Fibroblast of peridontal ligament (primary cell): ENCODE measurements around the gene WDR59.
"Not testable (repeated sequence)": the region's sequence is repeated elsewhere in the genome, so short reads cannot be mapped to it uniquely, and the experiment has no call there.

Experiments
- DNase-seq: peaks from one replicate; pipeline ENCODE4 v3.0.0-alpha.2; 2010; ENCODE audit errors: extremely low read depth

WDR59 gene

DNA sequence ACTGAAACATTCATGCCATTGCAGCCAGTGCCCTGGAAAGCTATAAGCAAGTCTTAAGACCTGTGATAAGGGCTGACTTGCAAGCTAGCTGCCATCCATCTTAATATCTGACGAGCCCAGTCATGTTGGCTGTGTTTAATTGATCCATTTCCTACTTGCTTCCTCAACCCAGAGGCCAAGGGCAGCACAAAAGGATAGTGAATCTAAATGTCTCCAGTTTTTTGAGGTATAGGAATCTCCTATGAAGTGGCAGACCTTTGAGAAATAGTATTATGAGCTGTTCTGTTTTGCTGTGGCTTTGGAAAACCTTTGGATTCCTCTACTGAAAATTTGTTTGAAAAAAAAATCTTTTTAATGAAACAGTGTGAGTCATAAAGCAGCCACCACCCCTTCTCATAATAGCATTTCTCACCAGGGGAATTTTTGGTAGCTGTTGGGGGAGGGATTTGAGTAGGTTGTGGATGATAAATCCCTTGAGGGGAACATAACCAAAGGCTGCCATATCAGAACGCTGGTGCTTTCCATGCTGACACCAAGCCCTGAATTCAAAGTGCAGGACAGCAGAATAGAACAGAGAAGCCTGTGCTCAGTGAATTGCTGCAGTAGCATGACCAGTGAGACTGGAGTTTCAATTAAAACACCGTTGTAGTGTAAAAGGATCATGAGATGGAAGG, 26.8 kb upstream of the WDR59 start:
- DNase-seq = peak; percentile 89

DNA sequence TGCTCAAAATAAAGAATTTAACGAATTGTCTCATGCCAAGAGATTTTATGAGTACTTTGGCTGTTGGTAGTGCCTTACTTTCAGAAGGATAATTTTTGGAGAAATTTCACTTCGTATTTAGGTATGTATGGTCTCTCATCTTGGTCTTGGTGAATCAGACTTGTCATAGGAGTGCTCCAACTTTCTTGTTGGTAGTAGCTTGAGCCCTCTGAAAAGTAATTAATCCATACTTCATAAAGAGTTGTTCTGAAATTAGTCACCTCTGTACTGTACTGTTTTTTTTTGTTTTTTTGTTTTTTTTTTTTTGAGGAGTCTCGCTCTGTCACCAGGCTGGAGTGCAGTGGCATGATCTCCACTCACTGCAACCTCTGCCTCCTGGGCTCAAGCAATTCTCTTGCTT, 25.5 kb upstream of the WDR59 start:
- no peak for DNase-seq

DNA sequence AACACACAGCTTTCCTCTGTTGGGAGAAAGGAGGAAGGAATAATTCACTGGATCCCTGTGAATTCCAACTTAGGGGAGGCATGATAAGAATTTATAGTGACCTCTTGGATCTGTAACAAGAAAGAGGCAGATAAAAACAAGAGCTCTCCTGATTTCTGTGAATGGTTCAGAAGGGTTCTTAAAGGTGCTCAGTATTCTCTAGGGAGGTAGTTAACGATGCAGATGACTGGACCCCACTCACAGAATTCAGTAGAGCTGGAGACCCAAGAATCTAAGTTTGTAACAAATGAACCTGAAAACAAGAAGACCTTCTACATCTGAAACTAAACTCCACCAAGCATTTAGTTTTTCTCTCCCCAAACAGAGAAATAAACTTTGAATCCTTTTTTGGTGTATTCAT, 22.5 kb upstream of the WDR59 start:
- no peak for DNase-seq

DNA sequence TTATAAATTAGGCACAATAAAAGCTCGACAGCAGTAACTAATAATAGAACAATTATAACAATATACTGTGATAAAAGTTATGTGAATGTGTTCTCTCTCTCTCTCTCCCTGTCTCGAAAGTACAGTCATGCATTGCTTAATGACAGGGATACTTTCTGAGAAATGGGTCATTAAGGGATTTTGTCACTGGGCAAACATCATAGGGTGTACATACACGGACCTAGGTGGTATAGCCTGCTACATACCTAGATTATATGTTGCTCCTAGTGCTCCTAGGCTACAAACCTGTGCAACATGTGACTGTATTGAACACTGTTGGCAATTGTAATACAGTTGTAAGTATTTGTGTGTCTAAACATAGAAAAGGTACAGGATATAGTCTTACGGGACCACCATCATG, 20.8 kb upstream of the WDR59 start:
- DNase-seq = no peak

DNA sequence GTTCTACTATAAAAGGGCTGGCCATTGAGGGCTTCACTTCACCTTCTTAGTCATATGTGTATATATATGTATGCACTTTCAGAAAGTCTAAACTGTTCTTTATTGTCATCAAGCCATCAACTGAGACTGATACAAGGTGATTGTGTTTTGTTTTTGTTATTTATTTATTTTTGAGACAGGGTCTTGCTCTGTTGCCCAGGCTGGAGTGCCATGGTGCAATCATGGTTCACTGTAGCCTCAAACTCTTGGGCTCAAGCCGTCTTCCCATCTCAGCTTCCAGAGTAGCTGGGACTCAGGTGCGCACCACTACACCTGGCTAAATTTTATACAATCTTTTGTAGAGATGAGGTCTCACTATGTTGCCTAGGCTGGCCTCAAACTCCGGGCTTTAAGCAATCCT, 19.5 kb upstream of the WDR59 start:
- DNase-seq = no peak

DNA sequence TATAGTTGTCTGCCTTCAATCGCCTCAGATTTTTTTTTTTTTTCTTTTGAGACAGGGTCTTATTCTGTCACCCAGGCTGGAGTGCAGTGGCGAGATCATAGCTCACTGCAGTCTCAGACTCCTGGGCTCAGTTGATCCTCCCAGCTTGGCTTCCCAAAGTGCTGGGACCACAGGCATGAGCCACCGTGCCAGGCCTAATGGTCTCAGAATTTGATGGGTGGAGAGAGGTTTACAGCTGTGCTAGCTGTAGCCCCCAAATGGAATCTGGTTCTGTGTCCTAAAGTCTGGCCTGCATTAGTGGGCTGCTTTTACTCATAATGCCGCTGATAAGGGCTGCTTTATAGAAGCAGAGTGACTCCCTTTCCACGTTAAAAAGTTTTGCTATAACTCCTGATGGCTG, 19.0 kb upstream of the WDR59 start:
- no peak for DNase-seq

DNA sequence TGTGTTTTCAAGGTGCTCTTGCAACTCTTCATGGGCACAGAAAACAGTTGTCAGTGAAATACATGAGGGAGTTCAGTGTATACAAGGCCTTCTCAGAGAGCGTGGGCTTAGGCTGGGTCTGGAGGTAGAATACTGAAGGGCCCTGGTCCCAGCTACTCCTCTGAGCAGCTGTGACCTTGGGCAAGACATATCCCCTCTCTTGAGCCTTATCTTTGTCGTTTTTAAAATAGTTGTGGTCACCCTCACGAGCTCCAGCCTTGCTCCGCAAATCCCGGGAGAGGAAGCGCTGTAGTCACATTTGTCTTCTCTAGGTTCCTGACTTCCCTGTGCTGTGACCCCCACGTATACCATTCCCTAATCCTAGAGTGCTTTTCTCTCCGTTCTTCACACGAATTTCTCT, 17.6 kb upstream of the WDR59 start:
- no peak for DNase-seq

DNA sequence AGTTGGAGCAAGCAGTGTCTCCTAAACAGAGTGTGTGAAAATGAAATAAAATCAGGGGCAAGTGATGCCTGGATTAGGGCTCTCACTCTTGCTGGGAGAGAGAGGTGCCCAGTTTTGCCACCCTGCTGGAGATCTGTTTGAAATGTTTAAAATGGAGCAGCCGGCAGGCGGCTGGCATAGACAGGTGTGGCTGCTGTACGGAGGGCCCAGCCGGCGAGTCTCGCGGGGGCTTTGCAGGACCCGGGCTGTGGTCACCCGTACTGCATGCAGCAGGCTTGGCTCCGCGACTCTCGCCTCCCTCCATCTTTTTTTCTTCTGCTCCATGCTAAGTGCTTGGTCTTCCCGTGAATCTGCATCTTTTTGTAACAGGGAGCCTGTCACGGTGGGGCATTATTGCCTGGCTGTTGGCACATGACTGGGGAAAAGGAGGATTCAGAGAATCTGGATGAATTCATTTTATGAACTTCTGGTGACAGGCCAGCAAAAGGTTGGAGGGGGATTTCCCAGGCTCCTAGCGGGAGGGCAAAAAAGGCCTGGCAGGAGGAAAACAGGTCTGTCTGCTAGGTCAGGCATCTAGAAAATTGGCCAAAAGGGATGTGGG, 15.7 kb upstream of the WDR59 start:
- no peak for DNase-seq

DNA sequence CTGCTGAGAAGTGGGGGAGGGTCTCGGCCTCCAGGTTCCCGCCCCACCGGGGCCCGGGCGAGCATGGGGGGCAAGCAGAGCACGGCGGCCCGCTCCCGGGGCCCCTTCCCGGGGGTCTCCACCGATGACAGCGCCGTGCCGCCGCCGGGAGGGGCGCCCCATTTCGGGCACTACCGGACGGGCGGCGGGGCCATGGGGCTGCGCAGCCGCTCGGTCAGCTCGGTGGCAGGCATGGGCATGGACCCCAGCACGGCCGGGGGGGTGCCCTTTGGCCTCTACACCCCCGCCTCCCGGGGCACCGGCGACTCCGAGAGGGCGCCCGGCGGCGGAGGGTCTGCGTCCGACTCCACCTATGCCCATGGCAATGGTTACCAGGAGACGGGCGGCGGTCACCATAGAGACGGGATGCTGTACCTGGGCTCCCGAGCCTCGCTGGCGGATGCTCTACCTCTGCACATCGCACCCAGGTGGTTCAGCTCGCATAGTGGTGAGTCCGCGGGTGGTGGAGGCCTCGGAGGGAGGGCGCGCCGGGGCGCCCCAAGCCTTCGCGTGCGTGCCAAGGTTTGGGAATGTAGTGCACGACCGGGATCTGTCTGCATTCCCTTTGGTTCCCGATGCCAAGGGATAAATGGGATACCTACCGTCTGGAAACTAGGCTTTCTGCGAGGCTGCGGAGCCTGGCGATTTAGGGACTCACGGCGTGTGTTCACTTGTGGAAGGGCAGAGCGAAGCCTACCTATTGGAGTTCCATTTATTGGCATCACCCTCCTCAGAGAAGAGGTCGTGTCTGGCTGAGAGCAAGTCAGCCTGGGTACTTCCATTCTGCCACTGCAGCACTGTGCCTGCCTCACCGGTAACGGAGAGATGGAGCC, 14.9 kb upstream of the WDR59 start:
- DNase-seq = no peak

DNA sequence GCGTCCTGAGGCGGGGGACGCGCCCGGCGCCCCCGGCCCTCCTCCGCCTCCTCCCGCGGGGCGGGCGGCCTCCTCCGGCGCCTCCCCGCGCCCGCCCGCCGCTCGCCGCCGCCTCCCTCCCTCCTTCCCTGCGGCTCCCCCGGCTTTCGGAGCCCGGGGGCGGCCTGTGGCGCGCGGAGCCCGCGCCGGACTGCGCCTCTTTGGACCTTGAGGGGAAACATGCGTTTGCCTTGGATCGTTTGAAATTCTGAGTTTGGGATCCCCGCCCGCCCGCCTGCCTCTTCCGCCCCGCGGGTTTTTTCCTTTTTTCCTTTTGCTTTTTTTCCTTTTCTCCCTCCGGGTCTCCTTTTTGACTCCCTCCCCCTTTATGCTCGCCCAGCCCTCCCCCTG, 14.3 kb upstream of the WDR59 start:
- DNase-seq = no peak

DNA sequence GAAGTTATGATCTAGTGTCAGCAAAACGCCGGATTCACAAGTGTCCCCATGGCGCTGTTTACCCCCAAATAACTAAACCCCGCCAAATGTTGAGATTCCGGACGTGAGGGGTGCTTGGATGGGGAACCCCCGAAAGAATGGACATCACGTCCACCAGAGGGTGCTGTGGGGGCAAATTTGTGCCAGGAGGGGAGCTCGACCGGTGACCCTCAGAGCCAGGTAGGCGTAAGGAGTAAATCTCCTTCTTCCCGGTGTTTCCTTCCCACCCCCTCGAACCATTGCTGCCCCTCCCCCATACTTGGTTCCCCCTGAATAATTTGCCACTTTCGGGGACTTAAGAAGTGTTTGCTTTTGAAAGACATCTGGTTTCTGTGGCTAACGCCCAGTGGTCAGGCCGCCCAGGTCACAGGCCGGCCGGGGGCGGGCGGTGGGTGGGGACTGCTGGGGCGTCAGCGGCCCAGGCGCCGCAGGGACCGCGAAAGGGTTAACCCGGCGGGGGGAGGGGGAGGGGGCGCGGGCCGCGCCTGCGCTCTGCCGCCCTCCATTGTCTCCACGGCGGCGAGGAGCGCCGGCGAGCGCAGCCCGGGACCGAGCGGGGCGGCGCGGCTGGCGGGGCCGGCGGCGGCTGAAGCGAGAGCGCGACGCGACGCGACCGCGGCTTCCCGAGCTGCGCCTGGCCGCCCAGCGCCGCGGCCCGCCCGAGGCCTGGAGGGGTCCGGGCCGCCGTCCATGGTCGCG, 13.7 kb upstream of the WDR59 start, which contains the start of gene ZNRF1:
TSS of gene ZNRF1 (plus strand) at position 544 of the 738 bp plus-strand sequence. CDS start 648 bp downstream, outside the sequence.
- DNase-seq = peak; percentile 65

DNA sequence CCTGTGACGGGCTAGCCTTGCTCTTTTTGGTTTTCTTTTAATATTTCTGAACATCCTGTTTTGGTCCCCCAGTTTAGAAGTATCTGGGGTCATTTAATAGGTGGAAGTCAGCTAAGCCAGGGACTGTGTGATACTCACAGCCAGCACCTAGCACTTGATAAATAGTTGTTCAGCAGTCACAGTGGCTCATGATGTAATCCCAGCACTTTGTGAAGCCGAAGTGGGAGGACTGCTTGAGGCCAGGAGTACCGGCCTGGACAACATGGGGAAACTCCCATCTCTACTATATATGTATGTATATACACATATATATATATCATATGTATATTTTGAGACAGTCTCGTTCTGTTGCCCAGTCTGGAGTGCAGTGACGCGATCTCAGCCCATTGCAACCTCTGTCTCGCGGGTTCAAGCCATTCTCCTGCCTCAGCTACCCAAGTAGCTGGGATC, 12.1 kb upstream of the WDR59 start:
- no peak for DNase-seq

DNA sequence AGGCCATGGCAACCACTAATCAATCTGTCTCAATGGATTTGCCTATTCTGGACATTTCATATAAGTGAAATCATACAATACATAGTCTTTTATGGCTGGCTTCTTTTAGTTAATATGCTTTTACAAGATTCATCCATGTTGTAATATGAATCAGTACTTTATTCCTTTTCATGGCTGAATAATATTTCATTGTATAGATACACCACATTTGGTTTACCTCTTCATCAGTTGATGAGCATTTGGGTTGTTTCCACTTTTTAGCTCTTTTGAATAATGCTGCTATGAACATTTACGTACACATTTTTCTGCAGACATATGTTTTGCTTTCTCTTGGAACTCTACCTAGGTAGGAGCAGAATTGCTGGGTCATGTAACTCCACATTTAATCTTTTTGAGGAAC, 11.1 kb upstream of the WDR59 start:
- DNase-seq = no peak

DNA sequence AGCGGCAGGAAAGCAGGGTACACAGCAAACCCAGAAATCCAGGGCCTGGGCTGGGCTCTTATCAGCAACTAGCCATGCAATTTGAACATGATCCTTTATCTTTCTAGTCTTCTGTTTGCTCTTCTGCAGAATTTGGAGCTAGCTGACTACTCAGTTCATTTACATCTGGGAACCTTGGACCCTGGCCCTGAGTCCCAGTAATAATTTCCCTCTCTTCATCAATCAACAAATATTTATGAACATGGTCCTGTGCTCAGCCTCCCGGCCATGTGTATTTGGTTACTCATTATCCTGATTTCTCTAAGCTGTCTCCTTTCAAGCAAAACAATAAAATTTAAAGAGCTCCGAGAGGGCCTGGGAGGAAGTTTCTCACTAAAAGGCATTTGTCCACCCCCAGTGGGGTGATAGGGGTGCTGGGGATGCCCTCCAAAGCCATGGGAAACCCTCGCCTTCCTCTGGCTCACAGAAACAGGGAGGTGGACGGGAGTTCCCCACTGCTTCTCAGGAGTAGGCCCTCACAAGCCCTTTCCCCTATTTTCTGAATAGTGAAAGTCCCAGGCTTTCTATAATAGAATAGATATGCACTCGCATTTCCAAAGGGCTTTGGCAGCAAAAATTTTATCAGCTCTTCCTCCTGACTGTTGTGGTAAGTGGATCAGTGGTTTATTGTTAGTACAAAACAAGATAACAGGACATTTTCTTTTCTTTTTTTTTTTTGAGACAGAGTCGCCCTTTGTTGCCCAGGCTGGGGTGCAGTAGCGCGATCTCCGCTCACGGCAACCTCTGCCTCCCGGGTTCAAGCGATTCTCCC, 6.9 kb upstream of the WDR59 start:
- no peak for DNase-seq

DNA sequence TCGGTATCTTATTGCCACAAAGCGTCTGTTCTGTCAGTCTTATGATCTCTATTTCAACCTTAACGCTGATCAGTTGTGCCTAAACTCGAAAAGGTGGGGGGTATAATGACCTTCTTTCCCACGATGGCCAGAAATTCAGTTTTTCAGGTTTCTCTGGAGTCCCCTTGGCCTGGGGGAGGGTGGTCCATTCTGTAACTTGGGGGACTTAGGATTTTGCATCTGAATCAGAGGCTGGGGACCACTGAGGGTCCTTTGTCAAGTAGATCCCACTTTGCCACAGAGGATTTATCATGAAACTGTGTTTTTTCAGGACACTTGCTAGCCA, 6.3 kb upstream of the WDR59 start:
- DNase-seq = no peak

DNA sequence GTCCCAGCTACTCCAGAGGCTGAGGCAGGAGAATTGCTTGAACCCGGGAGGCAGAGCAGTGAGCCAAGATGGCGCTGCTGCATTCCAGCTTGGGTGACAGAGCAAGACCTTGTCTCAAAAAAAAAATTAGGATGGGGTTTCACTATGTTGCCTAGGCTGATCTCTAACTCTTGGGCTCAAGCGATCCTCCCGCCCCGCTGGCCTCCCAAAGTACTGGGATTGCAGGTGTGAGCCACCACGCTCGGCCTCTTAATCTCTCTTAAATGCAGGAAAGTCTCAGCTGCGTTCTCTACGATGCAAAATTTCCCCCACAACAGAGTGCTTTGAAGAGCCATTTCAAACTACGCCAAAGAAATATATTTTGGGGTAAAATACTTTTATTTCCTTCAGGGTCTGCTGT, 5.9 kb upstream of the WDR59 start:
- DNase-seq = no peak

DNA sequence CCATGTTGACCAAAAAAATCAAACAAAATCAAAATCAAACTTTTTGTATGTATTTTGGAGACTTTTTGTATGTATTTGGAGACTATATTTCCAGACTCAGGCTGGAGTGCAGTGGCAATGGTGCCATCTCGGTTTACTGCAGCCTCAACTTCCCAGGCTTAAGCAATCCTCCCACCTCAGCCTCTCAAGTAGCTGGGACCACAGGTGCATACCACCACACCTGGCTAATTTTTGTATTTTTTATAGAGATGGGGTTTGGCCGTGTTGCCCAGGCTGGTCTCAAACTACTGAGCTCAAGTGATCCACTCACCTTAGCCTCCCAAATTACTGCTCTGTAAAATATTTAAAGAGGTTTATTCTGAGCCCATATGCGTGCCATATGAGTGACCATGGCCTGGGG, 4.9 kb upstream of the WDR59 start:
- not testable (repeated sequence) for DNase-seq

DNA sequence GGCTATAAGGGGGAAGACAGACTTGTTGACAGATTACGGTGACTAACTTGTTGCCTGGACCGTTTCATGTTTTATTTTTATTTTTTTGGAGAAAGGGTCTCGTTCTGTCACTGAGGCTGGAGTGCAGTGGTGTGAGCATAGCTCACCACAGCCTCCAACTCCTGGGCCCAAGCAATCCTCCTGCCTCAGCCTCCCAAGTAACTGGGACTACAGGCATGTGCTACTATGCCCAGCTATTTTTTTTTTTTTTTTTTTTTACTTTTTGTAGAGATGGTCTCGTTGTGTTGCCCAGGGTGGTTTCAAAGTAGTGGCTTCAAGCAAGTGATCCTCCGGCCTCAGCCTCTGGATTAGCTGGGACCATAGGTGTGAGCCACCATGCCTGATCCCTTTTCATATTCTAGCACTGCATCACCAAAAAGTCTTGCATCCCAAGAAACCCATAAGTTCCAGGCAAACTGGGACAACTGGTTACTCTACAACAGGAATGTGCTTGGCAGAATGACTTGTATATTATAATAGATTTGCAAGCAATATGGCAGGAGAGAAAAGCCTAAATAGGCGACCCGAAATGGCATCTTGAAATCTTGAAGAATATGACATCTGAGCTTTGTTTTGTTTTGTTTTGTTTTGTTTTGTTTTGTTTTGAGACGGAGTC, 2.2 kb upstream of the WDR59 start:
- no peak for DNase-seq

DNA sequence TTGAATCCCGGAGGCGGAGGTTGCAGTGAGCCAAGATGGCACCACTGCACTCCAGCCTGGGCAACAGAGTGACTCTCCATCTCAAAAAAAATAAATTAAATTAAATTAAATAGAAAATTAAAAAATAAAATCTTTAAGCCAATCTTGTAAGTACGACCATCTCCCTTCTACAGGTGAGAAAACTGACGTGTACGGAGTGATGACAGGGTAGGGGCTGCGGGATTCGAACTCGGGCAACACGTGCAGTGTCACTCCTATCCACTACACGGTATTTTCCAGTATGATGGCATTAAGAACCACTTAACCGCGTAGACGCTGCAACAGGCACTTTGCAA, 762 bp downstream of the WDR59 start:
- DNase-seq = no peak

DNA sequence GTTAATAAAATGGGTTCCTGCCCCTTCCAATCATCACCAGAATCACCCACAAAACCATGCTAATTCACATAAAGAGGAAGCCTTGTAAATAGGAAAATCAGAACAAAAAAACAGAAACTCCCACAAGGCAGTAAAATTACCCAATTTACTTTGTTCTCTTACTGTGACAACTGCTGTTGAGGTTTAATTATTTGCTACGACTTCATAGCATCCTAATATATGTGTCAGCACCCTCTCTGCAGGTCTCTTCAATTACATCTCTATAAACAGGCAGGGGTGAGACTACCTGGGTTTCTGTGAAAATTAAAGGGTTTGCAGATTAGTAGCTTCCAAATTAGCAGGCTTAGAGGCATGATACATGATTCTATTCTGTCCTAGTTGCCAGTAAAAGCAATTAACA, 2.7 kb downstream of the WDR59 start:
- DNase-seq = no peak

DNA sequence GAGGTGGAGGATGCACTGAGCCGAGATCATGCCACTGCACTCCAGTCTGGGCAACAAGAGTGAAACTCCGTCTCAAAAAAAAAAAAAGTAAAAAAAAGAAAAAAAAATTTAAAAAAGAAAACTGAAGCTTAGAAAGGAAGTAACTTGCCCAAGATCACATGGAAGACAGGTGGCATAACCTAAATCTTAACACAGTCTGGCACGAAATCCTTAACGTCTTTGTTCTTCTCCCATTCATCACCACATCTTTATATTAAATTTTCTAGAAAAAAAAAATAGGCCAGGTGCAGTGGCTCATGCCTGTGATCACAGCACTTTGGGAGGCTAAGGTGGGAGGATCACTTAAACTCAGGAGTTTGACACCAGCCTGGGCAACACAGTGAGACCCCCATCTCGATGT, 9.3 kb downstream of the WDR59 start:
- no peak for DNase-seq
